Measurements from ENCODE around the gene TBC1D5.

TBC1D5 gene

GRCh38 chr3:17430582-17430981 is 311.8 kb downstream of the TBC1D5 start:
- no peak for DNase-seq
- no peak for TF ChIP-seq POLR2A (IDR thresholded peaks at IDR 0.05; ENCODE audit: low read length)
- no peak for TF ChIP-seq GATA1 (IDR thresholded peaks at IDR 0.05; ENCODE audit: low read depth, low read length)

GRCh38 chr3:17423786-17424536 is 318.5 kb downstream of the TBC1D5 start:
- DNase-seq = peak; percentile 22 to 26
- TF ChIP-seq POLR2A (IDR thresholded peaks at IDR 0.05; ENCODE audit: low read length) (no peak), GATA1 (IDR thresholded peaks at IDR 0.05; ENCODE audit: low read depth, low read length) (no peak)

GRCh38 chr3:17422636-17423035 is 319.8 kb downstream of the TBC1D5 start:
- no peak for TF ChIP-seq POLR2A (IDR thresholded peaks at IDR 0.05; ENCODE audit: low read length)
- TF ChIP-seq GATA1 (IDR thresholded peaks at IDR 0.05; ENCODE audit: low read depth, low read length) = no peak
- no peak for DNase-seq

- DNase-seq = peak in 1 of 2 experiments; percentile 6
- TF ChIP-seq POLR2A (IDR thresholded peaks at IDR 0.05; ENCODE audit: low read length) = no peak
- no peak for TF ChIP-seq GATA1 (IDR thresholded peaks at IDR 0.05; ENCODE audit: low read depth, low read length)
These were observed 321.8 kb downstream of the TBC1D5 start for GRCh38 chr3:17420668-17421067.

- TF ChIP-seq GATA1 (IDR thresholded peaks at IDR 0.05; ENCODE audit: low read depth, low read length) = no peak
- TF ChIP-seq POLR2A (IDR thresholded peaks at IDR 0.05; ENCODE audit: low read length) = no peak
- DNase-seq = peak; percentile 65 to 79
These were observed 329.4 kb downstream of the TBC1D5 start for GRCh38 chr3:17412950-17413530.

- DNase-seq = no peak
- no peak for TF ChIP-seq GATA1 (IDR thresholded peaks at IDR 0.05; ENCODE audit: low read depth, low read length)
- no peak for TF ChIP-seq POLR2A (IDR thresholded peaks at IDR 0.05; ENCODE audit: low read length)
These were observed 331.1 kb downstream of the TBC1D5 start for GRCh38 chr3:17411157-17411877.

GRCh38 chr3:17407576-17407975 is 334.9 kb downstream of the TBC1D5 start:
- no peak for TF ChIP-seq POLR2A (IDR thresholded peaks at IDR 0.05; ENCODE audit: low read length)
- TF ChIP-seq GATA1 (IDR thresholded peaks at IDR 0.05; ENCODE audit: low read depth, low read length) = no peak

GRCh38 chr3:17404548-17404947 is 337.9 kb downstream of the TBC1D5 start:
- DNase-seq = no peak
- TF ChIP-seq POLR2A (IDR thresholded peaks at IDR 0.05; ENCODE audit: low read length) = no peak
- TF ChIP-seq GATA1 (IDR thresholded peaks at IDR 0.05; ENCODE audit: low read depth, low read length) = no peak

More at GRCh38 chr3:17407576-17407975, 334.9 kb downstream of the TBC1D5 start:
- no peak for DNase-seq

GRCh38 chr3:17402442-17402841 is 340.0 kb downstream of the TBC1D5 start:
- DNase-seq = no peak
- no peak for TF ChIP-seq POLR2A (IDR thresholded peaks at IDR 0.05; ENCODE audit: low read length)
- TF ChIP-seq GATA1 (IDR thresholded peaks at IDR 0.05; ENCODE audit: low read depth, low read length) = no peak

- DNase-seq = no peak
- no peak for TF ChIP-seq GATA1 (IDR thresholded peaks at IDR 0.05; ENCODE audit: low read depth, low read length)
- TF ChIP-seq POLR2A (IDR thresholded peaks at IDR 0.05; ENCODE audit: low read length) = no peak
These were observed 340.5 kb downstream of the TBC1D5 start for GRCh38 chr3:17401912-17402311.

- TF ChIP-seq POLR2A (IDR thresholded peaks at IDR 0.05; ENCODE audit: low read length) (no peak), GATA1 (IDR thresholded peaks at IDR 0.05; ENCODE audit: low read depth, low read length) (no peak)
These were observed 342.8 kb downstream of the TBC1D5 start for GRCh38 chr3:17399586-17399985.

GRCh38 chr3:17398959-17399551 is 343.4 kb downstream of the TBC1D5 start:
- TF ChIP-seq POLR2A (IDR thresholded peaks at IDR 0.05; ENCODE audit: low read length) (no peak), GATA1 (IDR thresholded peaks at IDR 0.05; ENCODE audit: low read depth, low read length) (no peak)
- DNase-seq = no peak

More at GRCh38 chr3:17399586-17399985, 342.8 kb downstream of the TBC1D5 start:
- no peak for DNase-seq

- no peak for DNase-seq
- no peak for TF ChIP-seq GATA1 (IDR thresholded peaks at IDR 0.05; ENCODE audit: low read depth, low read length)
- TF ChIP-seq POLR2A (IDR thresholded peaks at IDR 0.05; ENCODE audit: low read length) = no peak
These were observed 346.4 kb downstream of the TBC1D5 start for GRCh38 chr3:17396036-17396435.
